ENCODE data around the gene SDC4.

DNA sequence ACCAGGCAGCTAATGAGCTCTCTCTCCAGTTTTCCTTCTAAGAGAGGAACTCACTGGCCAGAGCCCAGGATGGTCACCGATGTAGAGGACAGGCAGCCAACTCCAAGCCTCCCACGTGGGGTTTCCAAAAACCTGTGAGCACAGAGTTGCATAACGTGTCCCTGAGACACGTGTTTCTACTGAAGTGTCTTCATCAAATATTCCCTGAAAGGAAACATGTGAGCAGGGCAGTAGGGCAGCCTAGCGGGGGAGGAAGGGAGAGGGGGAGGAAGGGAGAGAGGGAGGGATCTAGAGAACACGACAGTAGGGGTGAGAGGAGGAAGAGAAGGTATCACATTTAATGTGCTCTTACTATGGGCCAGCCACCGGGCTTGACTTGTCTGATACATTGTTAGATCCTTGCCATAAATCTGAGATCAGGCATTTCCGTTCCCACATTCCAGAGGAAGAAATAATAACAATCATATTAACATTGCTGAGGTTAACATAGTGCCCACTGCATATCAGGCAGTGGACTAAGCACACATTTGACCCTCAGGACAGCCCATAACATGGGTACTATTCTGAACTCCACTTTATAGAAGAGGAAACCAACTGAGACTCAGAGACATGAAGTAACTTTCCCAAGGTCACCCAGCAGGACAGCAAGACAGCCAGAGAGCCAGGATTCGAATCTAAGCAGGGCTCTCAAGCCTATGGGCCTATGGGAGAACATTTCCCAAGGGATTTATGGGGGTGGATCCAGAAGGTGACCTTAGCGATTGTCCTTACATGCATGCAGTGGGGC lies 10.3 kb upstream of the SDC4 start:
- TF ChIP-seq CTCF (IDR thresholded peaks at IDR 0.05) (peak in 1 of 4 experiments; percentile 6), POLR2A (IDR thresholded peaks at IDR 0.05) (no peak)

Measured in uterus (tissue), 2 donors.